ENCODE data around the gene ABO.

Gene ABO

DNA sequence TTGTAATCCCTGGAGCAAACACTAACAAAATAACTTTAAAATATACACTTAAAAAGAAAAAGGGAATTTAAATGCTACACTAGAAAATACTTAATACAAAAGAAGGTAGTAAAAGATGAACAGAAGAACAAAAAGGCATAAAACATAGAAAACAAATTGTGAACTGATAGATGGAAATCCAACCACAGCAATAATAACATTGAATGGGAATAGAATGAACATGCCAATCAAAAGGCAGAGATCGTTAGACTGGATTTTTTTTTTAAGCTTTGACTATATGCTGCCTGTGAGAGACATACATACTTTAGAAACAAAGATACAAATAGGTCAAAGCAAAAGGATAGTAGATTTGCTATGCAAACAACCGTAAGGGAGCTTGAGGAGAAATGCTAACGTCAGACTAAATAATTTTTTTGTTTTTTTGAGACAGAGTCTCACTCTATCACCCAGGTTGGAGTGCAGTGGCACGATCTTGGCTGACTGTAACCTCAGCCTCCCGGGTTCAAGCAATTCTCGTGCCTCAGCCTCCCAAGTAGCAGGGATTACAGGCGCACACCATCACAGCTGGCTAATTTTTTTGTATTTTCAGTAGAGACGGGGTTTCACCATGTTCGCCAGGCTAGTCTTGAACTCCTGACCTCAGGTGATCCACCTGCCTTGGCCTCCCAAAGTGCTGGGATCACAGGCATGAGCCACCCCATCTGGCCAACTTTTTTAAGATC, 6.5 kb downstream of the ABO start:
- no peak overlapping the region for H3K4me3 ChIP-seq (ENCODE audit: low read depth, low read length)
- TF ChIP-seq, protein P1, sequence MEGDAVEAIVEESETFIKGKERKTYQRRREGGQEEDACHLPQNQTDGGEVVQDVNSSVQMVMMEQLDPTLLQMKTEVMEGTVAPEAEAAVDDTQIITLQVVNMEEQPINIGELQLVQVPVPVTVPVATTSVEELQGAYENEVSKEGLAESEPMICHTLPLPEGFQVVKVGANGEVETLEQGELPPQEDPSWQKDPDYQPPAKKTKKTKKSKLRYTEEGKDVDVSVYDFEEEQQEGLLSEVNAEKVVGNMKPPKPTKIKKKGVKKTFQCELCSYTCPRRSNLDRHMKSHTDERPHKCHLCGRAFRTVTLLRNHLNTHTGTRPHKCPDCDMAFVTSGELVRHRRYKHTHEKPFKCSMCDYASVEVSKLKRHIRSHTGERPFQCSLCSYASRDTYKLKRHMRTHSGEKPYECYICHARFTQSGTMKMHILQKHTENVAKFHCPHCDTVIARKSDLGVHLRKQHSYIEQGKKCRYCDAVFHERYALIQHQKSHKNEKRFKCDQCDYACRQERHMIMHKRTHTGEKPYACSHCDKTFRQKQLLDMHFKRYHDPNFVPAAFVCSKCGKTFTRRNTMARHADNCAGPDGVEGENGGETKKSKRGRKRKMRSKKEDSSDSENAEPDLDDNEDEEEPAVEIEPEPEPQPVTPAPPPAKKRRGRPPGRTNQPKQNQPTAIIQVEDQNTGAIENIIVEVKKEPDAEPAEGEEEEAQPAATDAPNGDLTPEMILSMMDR (IDR thresholded peaks at IDR 0.05; ENCODE audit: low read depth, low read length) = no peak

- TF ChIP-seq, protein P1 (IDR thresholded peaks at IDR 0.05; ENCODE audit: low read depth, low read length) = no peak
- no peak overlapping the region for H3K4me3 ChIP-seq (ENCODE audit: low read depth, low read length)
Observed at GRCh38 chr9:133264235-133264764, 10.7 kb downstream of the ABO start.

DNA sequence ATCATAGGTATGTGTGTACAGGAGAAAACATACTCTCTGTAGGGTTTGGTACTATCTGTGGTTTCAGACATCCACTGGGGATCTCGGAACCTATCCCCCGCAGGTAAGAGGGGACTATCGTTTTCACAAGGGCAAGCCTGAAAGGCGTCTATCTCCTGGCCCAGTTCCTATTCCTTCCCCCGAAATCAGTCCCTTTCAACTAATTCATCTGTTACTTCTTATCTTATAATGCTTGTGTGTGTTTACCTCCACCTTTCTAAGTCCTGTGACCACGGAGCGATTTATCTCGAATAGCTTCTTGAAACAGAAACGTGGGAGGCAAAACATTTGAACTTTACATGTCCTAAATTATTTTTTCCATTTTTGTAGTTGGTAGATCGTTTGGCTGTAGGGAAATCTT, 11.4 kb downstream of the ABO start:
- no peak overlapping the region for H3K4me3 ChIP-seq (ENCODE audit: low read depth, low read length)
- TF ChIP-seq, protein P1 (IDR thresholded peaks at IDR 0.05; ENCODE audit: low read depth, low read length) = no peak

GRCh38 chr9:133262226-133262625, 12.8 kb downstream of the ABO start:
- TF ChIP-seq, protein P1 (IDR thresholded peaks at IDR 0.05; ENCODE audit: low read depth, low read length) = no peak
- H3K4me3 ChIP-seq (ENCODE audit: low read depth, low read length) = no peak overlapping the region

GRCh38 chr9:133261753-133262120, 13.3 kb downstream of the ABO start:
- H3K4me3 ChIP-seq (ENCODE audit: low read depth, low read length) = no peak overlapping the region
- TF ChIP-seq, protein P1 (IDR thresholded peaks at IDR 0.05; ENCODE audit: low read depth, low read length) = no peak

DNA sequence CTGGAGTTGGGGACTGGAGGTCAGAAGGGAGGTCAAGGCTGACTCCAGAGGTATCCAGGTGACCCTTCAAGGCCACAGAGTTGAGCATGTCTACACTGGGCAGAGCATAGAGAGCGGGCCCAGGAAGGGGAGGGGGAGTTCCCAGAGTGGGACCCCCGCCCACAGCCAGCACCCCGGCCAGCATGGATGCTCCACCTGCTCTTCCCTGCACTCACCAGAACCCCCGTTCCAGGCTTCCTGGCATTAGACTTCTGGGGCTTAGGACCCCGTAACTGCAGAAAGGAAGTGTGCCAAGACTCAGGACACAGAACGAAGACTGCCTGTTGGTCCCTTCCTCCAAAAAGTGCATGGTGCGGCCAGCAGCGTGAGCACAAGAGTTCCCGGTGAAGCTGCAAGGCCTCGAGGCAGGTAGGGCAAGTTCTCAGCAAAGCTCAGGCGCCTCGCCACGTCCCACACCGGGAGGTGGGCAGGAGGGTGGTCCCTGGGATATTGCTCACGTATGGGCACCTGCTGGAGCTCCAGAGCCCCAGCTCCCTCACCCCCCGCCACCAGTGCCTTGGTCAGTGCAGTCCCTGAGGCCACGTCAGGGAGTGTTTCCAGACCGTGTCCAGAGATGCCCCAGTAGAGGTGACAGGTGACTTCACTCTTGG, 13.8 kb downstream of the ABO start:
- no peak overlapping the region for H3K4me3 ChIP-seq (ENCODE audit: low read depth, low read length)
- TF ChIP-seq, protein P1 (IDR thresholded peaks at IDR 0.05; ENCODE audit: low read depth, low read length) = no peak

Data from WI38 (cell line).